Endodermal cell (in vitro differentiated cells): ENCODE measurements around the gene PPIA. TPM values are rescaled to one million over a fixed set of nuclear protein-coding genes. Genes with fewer than 3 reads are reported as not detected.

ENCODE experiments used
- DNase-seq: peaks from one replicate; pipeline ENCODE4 v3.0.0-alpha.2; 2017
- H3K27ac ChIP-seq: 2 replicates; pipeline ENCODE4 v1.5.1; 2013; ENCODE audit warnings: mild to moderate bottlenecking, low read depth, low read length, moderate library complexity
- H3K27me3 ChIP-seq: 2 replicates; pipeline ENCODE4 v1.6.1; 2013; ENCODE audit warnings: mild to moderate bottlenecking, low read length, moderate library complexity; ENCODE audit not compliant: insufficient read depth, control insufficient read depth, poor library complexity, severe bottlenecking
- H3K36me3 ChIP-seq: 2 replicates; pipeline ENCODE4 v1.7.0; 2013; ENCODE audit warnings: mild to moderate bottlenecking, low read length, moderate library complexity; ENCODE audit not compliant: control insufficient read depth, insufficient read depth
- H3K4me1 ChIP-seq: one replicate; pipeline ENCODE4 v1.7.0; 2013; ENCODE audit warnings: low read length; ENCODE audit not compliant: control insufficient read depth, insufficient read depth
- H3K4me3 ChIP-seq: 2 replicates; pipeline ENCODE4 v1.5.1; 2013; ENCODE audit warnings: mild to moderate bottlenecking, low read length, moderate library complexity
- H3K9ac ChIP-seq: 2 replicates; pipeline ENCODE4 v1.6.1; 2013; ENCODE audit warnings: mild to moderate bottlenecking, low read length, moderate library complexity; ENCODE audit not compliant: poor library complexity, severe bottlenecking; ENCODE audit errors: extremely low read depth
- H3K9me3 ChIP-seq: 2 replicates; pipeline ENCODE4 v1.6.1; 2013; ENCODE audit warnings: mild to moderate bottlenecking, low read length, moderate library complexity; ENCODE audit not compliant: control insufficient read depth
- H3K27ac Mint-ChIP-seq: 2 replicates; pipeline ENCODE4 v1.8.0; 2020; ENCODE audit warnings: mixed read lengths
- H3K27me3 Mint-ChIP-seq: 2 replicates; pipeline ENCODE4 v1.8.0; 2021; ENCODE audit warnings: mild to moderate bottlenecking, mixed read lengths; ENCODE audit not compliant: insufficient read depth
- H3K36me3 Mint-ChIP-seq: 2 replicates; pipeline ENCODE4 v1.8.0; 2020; ENCODE audit warnings: low read depth, mixed read lengths
- H3K4me1 Mint-ChIP-seq: 2 replicates; pipeline ENCODE4 v1.8.0; 2020; ENCODE audit warnings: mixed read lengths
- H3K4me3 Mint-ChIP-seq: 2 replicates; pipeline ENCODE4 v1.8.0; 2020; ENCODE audit warnings: mild to moderate bottlenecking, moderate library complexity, mixed read lengths
- H3K9me3 Mint-ChIP-seq: 2 replicates; pipeline ENCODE4 v1.8.0; 2020; ENCODE audit warnings: mild to moderate bottlenecking, mixed read lengths
- WGBS, 2 experiments: methylation state at CpG; one replicate each; pipeline versions ENCODE4 v1.1.5 to v1.1.7; 2013; ENCODE audit warnings: missing lambda C conversion rate in 2 of 2, mixed read lengths in 1 of 2; ENCODE audit not compliant: insufficient coverage in 1 of 2, insufficient read length in 1 of 2; 5-methylcytosine and 5-hydroxymethylcytosine counted together
- total RNA-seq, 2 donors: library from RNA; stranded (reverse); fragmentation: NEBNext Ultra II Directional in 1 of 2; extraction: Animal tissue kit (Norgen Biotek cat#: 25700) in 1 of 2; gene quantifications; 2 replicates in 1 of 2; 3 replicates in 1 of 2; pipeline ENCODE4 v1.2.1, GENCODE V29; 2021
- TF ChIP-seq, protein P1 (sequence below): fragments of 200-600 bp; sonication (generic); conservative IDR thresholded peaks from 2 replicates; pipeline ENCODE4 v1.5.0; 2021; ENCODE audit warnings: antibody characterized with exemption, mild to moderate bottlenecking

PPIA gene
- total RNA-seq, 2 donors from 2014 or later: 1,857 to 1,899 TPM

DNA sequence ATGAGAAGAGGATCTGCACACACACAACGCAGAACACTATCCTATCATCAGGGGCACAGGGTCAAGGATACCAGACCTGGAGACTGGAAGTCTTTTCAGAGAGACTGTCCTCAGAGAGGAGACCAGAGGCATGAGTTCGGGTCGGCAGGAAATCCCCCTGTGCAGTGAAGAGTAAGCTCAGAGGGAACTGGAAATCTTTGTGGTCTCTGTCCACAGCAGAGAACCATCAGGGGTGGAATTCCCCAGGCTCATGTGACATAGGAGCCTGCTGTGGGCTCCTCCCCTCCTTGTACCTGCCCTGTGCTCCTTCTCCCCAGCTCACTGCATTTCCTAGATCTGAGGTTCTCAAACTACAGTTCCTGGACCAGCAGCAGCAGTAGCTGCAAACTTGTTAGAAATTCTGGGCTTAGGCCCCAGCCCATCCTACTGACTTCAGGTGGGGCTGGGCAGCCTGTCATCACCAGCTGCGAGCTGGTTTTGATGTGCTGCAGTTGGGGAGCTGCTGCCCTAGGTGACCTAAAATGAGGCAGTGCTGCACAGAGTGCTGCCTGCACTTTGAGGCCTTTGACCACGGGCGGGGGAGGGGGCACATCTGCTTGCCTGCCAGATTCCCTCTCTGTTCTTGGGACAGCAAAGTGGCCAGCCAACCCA lies 45.4 kb upstream of the PPIA start:
- Mint-ChIP-seq H3K9me3 (no peaks in the 10 kb centered on the region), H3K27me3 (no peaks in the 10 kb centered on the region), H3K4me3 (peak overlapping the region; percentile 80), H3K36me3 (peaks cover 8% of the 10 kb centered on the region), H3K27ac (peak overlapping the region; percentile 30), H3K4me1 (peaks cover 14% of the 10 kb centered on the region)
- 80 to 87% methylated on average over 5 to 6 of the region's 6 CpGs for WGBS, 2 experiments
- Histone ChIP-seq H3K9ac (no peak overlapping the region), H3K4me1 (no peaks in the 10 kb centered on the region), H3K27ac (no peak overlapping the region), H3K27me3 (no peaks in the 10 kb centered on the region), H3K4me3 (no peak overlapping the region), H3K9me3 (no peaks in the 10 kb centered on the region), H3K36me3 (no peaks in the 10 kb centered on the region)
- TF ChIP-seq, protein P1, sequence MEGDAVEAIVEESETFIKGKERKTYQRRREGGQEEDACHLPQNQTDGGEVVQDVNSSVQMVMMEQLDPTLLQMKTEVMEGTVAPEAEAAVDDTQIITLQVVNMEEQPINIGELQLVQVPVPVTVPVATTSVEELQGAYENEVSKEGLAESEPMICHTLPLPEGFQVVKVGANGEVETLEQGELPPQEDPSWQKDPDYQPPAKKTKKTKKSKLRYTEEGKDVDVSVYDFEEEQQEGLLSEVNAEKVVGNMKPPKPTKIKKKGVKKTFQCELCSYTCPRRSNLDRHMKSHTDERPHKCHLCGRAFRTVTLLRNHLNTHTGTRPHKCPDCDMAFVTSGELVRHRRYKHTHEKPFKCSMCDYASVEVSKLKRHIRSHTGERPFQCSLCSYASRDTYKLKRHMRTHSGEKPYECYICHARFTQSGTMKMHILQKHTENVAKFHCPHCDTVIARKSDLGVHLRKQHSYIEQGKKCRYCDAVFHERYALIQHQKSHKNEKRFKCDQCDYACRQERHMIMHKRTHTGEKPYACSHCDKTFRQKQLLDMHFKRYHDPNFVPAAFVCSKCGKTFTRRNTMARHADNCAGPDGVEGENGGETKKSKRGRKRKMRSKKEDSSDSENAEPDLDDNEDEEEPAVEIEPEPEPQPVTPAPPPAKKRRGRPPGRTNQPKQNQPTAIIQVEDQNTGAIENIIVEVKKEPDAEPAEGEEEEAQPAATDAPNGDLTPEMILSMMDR: no peak
- DNase-seq: peak; percentile 51

- no peak overlapping the region for H3K27ac Mint-ChIP-seq
- Histone ChIP-seq H3K4me3 (no peak overlapping the region), H3K27ac (no peak overlapping the region), H3K36me3 (no peaks in the 10 kb centered on the region), H3K9me3 (no peaks in the 10 kb centered on the region), H3K9ac (no peak overlapping the region), H3K4me1 (no peaks in the 10 kb centered on the region), H3K27me3 (no peaks in the 10 kb centered on the region)
- 98 to 100% methylated on average over 1 to 2 of the region's 2 CpGs for WGBS, 2 experiments
- peaks cover 12% of the 10 kb centered on the region for H3K36me3 Mint-ChIP-seq
- TF ChIP-seq, protein P1: no peak
- DNase-seq: no peak
- no peak overlapping the region for H3K4me3 Mint-ChIP-seq
- H3K9me3 Mint-ChIP-seq: no peaks in the 10 kb centered on the region
- no peaks in the 10 kb centered on the region for H3K27me3 Mint-ChIP-seq
- H3K4me1 Mint-ChIP-seq: peaks cover 14% of the 10 kb centered on the region
Observed at GRCh38 chr7:44752822-44753221, 43.7 kb upstream of the PPIA start.

DNA sequence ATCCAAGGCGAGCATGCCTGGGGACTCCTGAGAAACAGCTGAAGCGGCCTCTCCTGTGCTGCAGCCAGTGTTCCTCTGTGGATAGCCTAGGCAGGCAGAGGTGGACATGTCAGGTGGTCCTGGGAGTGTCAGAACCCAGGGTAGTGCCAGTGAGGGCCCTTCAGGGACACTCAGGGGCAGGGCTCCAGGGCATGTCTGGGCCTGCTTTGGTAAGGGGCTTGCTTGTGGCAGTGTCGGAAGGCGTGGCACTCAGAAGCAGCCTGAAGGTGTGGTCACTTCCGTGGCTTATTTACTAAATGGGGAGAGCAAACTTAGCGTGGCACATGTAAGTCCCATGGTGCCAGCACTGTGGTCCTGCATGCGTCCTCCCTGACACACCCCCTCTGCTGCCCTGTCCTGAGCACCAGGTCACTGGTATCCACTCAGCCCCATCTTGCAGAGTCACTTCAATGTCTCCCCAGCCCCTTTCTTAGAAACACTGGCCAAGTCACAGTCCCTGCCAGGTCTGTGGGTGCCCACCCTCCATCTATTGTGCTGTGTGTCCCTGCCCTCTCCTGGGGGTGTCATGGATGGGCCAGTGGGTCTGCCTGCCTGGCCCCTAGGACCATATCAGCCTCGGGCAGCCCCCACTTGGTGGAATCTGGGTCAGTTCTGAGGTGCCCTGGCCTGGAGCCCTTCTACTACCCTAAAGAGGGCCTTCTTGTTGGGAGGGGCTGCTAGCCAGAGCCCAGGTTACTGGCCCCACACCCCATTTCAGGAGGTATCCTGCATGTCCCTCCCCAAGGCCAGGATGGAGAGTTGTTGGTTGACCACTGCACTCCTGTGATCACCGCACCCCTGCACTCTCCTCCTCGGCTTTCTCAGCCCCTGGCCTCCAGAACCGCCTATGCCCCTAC lies 41.4 kb upstream of the PPIA start:
- no peak overlapping the region for H3K4me3 Mint-ChIP-seq
- Histone ChIP-seq H3K9ac (no peak overlapping the region), H3K9me3 (no peaks in the 10 kb centered on the region), H3K4me3 (no peak overlapping the region), H3K4me1 (no peaks in the 10 kb centered on the region), H3K27ac (peak overlapping the region; percentile 38), H3K27me3 (no peaks in the 10 kb centered on the region), H3K36me3 (no peaks in the 10 kb centered on the region)
- TF ChIP-seq, protein P1: no peak
- H3K4me1 Mint-ChIP-seq: peaks cover 8% of the 10 kb centered on the region
- H3K27ac Mint-ChIP-seq: no peak overlapping the region
- peaks cover 18% of the 10 kb centered on the region for H3K36me3 Mint-ChIP-seq
- no peaks in the 10 kb centered on the region for H3K27me3 Mint-ChIP-seq
- DNase-seq: no peak
- WGBS, 2 experiments: 95 to 100% methylated on average over 6 to 11 of the region's 11 CpGs
- no peaks in the 10 kb centered on the region for H3K9me3 Mint-ChIP-seq
